Central memory CD8-positive, alpha-beta T cell (primary cell): Measurements from ENCODE around the gene SMYD3.

Experiments used
- ATAC-seq: fragments of 150-1000 bp; cut with Tn5 transposase; replicated peaks from 2 replicates; pipeline ENCODE4 v1.10.0; 2022; ENCODE audit warnings: mild to moderate bottlenecking, moderate FRiP score, moderate number of reproducible peaks; ENCODE audit not compliant: poor library complexity, severe bottlenecking; ENCODE audit errors: extremely low read depth
- DNase-seq, 2 donors: peaks; one replicate each; pipeline ENCODE4 v3.0.0; 2021; ENCODE audit warnings: low spot score in 2 of 2
- H3K27ac Mint-ChIP-seq: one replicate; pipeline ENCODE4 v1.8.0; 2022; ENCODE audit warnings: low read depth, mild to moderate bottlenecking, moderate library complexity, mixed read lengths
- H3K27me3 Mint-ChIP-seq: one replicate; pipeline ENCODE4 v1.8.0; 2022; ENCODE audit warnings: mixed read lengths
- H3K36me3 Mint-ChIP-seq: one replicate; pipeline ENCODE4 v1.8.0; 2022; ENCODE audit warnings: mild to moderate bottlenecking, moderate library complexity, mixed read lengths; ENCODE audit not compliant: insufficient read depth
- H3K4me1 Mint-ChIP-seq: one replicate; pipeline ENCODE4 v1.8.0; 2022; ENCODE audit warnings: mixed read lengths
- H3K4me3 Mint-ChIP-seq: one replicate; pipeline ENCODE4 v1.8.0; 2022; ENCODE audit warnings: mild to moderate bottlenecking, moderate library complexity, mixed read lengths
- H3K9me3 Mint-ChIP-seq: one replicate; pipeline ENCODE4 v1.8.0; 2022; ENCODE audit warnings: mixed read lengths

The SMYD3 gene

DNA sequence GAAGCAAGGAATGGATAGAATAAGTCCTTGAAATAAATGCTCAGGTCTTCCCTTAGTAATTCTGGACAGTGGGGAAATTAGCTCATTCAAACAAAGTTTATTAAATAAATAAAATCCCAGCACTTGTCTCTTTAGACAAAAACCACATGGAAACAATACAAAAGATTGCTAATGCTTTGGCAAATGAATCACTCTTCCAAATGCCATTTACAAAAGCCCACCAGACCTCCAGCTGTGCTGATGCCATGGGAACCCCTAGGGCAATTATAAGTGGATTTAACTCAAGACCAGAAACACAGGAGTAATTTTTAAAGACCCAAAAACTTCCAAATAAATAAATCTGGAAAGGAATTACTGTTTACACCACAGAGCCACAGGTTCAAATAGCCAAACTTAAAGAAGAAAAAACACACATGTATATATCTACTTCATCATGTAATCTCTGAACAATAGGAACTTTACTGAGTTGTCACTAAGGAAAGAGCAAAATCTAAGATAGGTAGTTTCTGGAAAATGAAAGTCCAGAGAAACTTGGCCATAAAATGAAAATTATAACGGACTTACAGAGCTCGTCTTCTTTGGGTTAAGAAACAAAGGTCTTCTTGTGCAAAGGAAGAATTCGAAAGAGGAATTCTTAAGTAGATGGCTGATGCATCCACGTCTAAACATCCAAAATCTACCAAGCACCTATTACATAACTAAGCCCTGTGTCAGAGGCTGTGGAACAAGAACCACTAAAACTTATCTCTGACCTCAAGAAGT lies 399.4 kb downstream of the SMYD3 start:
- H3K9me3 Mint-ChIP-seq: no peaks in the 10 kb centered on the region
- H3K4me3 Mint-ChIP-seq: no peak overlapping the region
- H3K27ac Mint-ChIP-seq: no peak overlapping the region
- no peaks in the 10 kb centered on the region for H3K36me3 Mint-ChIP-seq
- ATAC-seq (no peak), DNase-seq (no peak)
- no peaks in the 10 kb centered on the region for H3K27me3 Mint-ChIP-seq
- H3K4me1 Mint-ChIP-seq: no peaks in the 10 kb centered on the region

DNA sequence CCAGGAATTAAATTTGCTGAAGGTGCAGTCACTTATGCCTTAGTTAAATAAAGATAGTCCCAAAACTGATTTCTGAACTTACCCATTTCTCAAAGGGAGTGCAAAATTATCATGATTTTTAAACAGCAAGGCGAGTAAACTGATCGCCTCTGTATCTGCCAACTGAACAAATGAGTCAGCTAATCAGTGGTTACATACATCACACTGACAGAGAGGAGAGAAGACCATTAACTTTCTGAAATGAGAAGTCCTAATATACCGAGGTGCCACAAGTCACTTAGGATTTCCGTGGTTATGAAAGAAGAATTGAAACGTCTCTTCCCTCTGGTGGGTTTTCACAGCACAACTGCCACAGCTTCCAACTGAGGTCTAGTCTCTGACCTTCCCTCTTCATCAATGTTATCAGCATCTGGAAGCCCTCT lies 400.7 kb downstream of the SMYD3 start:
- Mint-ChIP-seq H3K36me3 (no peaks in the 10 kb centered on the region), H3K9me3 (no peaks in the 10 kb centered on the region), H3K4me1 (no peaks in the 10 kb centered on the region), H3K27me3 (no peaks in the 10 kb centered on the region), H3K4me3 (no peak overlapping the region), H3K27ac (no peak overlapping the region)
- ATAC-seq (no peak), DNase-seq (no peak)

GRCh38 chr1:246104927-246105326 lies 402.2 kb downstream of the SMYD3 start:
- ATAC-seq: no peak
- Mint-ChIP-seq H3K36me3 (no peaks in the 10 kb centered on the region), H3K27me3 (no peaks in the 10 kb centered on the region), H3K4me1 (no peaks in the 10 kb centered on the region), H3K27ac (no peak overlapping the region), H3K9me3 (no peaks in the 10 kb centered on the region), H3K4me3 (no peak overlapping the region)
- no peak for DNase-seq

DNA sequence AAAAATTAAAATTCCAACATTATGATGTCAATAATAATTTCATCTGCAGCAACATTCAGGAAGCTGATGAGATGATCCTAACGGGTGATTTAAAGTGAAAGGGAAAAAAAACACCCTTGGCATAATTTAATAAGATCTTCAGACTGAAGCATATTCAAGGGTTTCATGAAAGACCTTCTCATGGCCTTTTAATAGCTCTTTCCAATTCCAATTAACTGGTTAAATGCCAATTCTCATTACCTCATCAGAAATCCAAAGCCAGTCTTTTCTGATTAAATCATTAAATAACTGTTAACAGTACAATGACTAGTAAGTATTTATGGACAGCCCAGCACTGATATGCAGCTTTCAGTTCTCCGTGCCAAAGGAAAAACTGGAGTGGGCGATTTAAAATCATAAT lies 407.5 kb downstream of the SMYD3 start:
- H3K27ac Mint-ChIP-seq: no peak overlapping the region
- no peaks in the 10 kb centered on the region for H3K9me3 Mint-ChIP-seq
- no peaks in the 10 kb centered on the region for H3K4me1 Mint-ChIP-seq
- H3K4me3 Mint-ChIP-seq: no peak overlapping the region
- ATAC-seq (no peak), DNase-seq (no peak)
- H3K36me3 Mint-ChIP-seq: no peaks in the 10 kb centered on the region
- H3K27me3 Mint-ChIP-seq: no peaks in the 10 kb centered on the region

- Mint-ChIP-seq H3K9me3 (peaks cover 5% of the 10 kb centered on the region), H3K27me3 (no peaks in the 10 kb centered on the region), H3K4me1 (no peaks in the 10 kb centered on the region), H3K36me3 (no peaks in the 10 kb centered on the region), H3K27ac (no peak overlapping the region), H3K4me3 (no peak overlapping the region)
- ATAC-seq (no peak), DNase-seq (no peak)
Measured at GRCh38 chr1:246096356-246096755, 410.7 kb downstream of the SMYD3 start.

DNA sequence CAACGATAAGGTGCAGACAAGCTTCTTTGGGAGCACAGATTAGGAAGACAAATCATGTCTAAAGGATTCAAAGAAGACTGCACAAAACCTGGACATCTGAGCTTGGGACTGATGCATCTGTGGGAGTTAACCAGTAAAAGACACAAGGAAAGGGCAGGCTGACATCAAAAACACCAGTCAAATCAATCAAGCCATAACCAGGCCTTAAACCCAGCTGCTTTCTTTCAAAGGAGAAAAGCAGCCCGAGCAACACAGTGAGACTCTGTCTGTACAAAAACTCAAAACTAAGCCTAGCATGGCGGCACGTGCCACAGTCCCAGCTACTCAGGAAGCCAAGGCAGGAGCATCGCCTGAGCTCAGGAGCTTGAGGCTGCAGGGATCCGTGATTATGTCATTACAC lies 411.6 kb downstream of the SMYD3 start:
- Mint-ChIP-seq H3K4me1 (no peaks in the 10 kb centered on the region), H3K27ac (no peak overlapping the region), H3K36me3 (no peaks in the 10 kb centered on the region), H3K4me3 (no peak overlapping the region), H3K27me3 (no peaks in the 10 kb centered on the region), H3K9me3 (peaks cover 5% of the 10 kb centered on the region)
- no peak for DNase-seq
- no peak for ATAC-seq

- Mint-ChIP-seq H3K9me3 (peaks cover 5% of the 10 kb centered on the region), H3K4me3 (no peak overlapping the region), H3K4me1 (no peaks in the 10 kb centered on the region), H3K27me3 (no peaks in the 10 kb centered on the region), H3K27ac (no peak overlapping the region), H3K36me3 (no peaks in the 10 kb centered on the region)
- DNase-seq (no peak), ATAC-seq (no peak)
Measured at GRCh38 chr1:246093230-246093629, 413.8 kb downstream of the SMYD3 start.

- Mint-ChIP-seq H3K4me1 (no peaks in the 10 kb centered on the region), H3K27ac (no peak overlapping the region), H3K27me3 (no peaks in the 10 kb centered on the region), H3K4me3 (no peak overlapping the region), H3K36me3 (no peaks in the 10 kb centered on the region), H3K9me3 (peaks cover 5% of the 10 kb centered on the region)
- ATAC-seq (no peak), DNase-seq (no peak)
Measured at GRCh38 chr1:246092136-246092535, 414.9 kb downstream of the SMYD3 start.

DNA sequence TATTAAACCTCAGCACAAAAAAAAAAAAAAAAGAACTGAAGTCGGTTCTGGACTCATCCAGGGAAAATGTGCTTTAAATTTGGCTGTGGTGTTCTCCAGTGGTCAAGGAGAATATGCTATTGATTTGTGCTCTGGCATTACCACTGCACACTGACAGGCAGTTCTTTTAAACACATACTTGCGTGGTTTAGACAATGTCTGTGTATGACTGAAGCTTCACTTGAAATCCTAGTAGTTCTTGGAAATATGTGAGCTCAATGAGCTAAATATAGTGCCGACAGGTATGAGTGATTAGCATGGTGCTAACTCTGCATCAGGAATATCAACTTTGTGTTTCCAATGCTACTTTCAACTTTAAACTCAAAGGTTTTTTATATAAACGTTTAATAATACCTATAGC lies 415.6 kb downstream of the SMYD3 start:
- peaks cover 5% of the 10 kb centered on the region for H3K9me3 Mint-ChIP-seq
- H3K27me3 Mint-ChIP-seq: no peaks in the 10 kb centered on the region
- DNase-seq: no peak
- ATAC-seq: no peak
- H3K36me3 Mint-ChIP-seq: no peaks in the 10 kb centered on the region
- no peak overlapping the region for H3K4me3 Mint-ChIP-seq
- H3K4me1 Mint-ChIP-seq: no peaks in the 10 kb centered on the region
- no peak overlapping the region for H3K27ac Mint-ChIP-seq

GRCh38 chr1:246086191-246086590 lies 420.9 kb downstream of the SMYD3 start:
- no peak for ATAC-seq
- H3K27me3 Mint-ChIP-seq: no peaks in the 10 kb centered on the region
- no peak for DNase-seq
- peaks cover 6% of the 10 kb centered on the region for H3K9me3 Mint-ChIP-seq
- H3K4me1 Mint-ChIP-seq: no peaks in the 10 kb centered on the region
- no peak overlapping the region for H3K27ac Mint-ChIP-seq
- H3K4me3 Mint-ChIP-seq: no peak overlapping the region
- no peaks in the 10 kb centered on the region for H3K36me3 Mint-ChIP-seq

GRCh38 chr1:246083416-246083815 lies 423.7 kb downstream of the SMYD3 start:
- DNase-seq (no peak), ATAC-seq (no peak)
- Mint-ChIP-seq H3K4me3 (no peak overlapping the region), H3K9me3 (peaks cover 6% of the 10 kb centered on the region), H3K27me3 (no peaks in the 10 kb centered on the region), H3K36me3 (no peaks in the 10 kb centered on the region), H3K27ac (no peak overlapping the region), H3K4me1 (peaks cover 8% of the 10 kb centered on the region)

GRCh38 chr1:246081856-246082668 lies 425.0 kb downstream of the SMYD3 start:
- no peak overlapping the region for H3K27ac Mint-ChIP-seq
- H3K4me1 Mint-ChIP-seq: peaks cover 10% of the 10 kb centered on the region
- DNase-seq (no peak), ATAC-seq (no peak)
- H3K9me3 Mint-ChIP-seq: peaks cover 6% of the 10 kb centered on the region
- no peak overlapping the region for H3K4me3 Mint-ChIP-seq
- no peaks in the 10 kb centered on the region for H3K27me3 Mint-ChIP-seq
- peaks cover 2% of the 10 kb centered on the region for H3K36me3 Mint-ChIP-seq

GRCh38 chr1:246081138-246081702 lies 425.9 kb downstream of the SMYD3 start:
- no peak for DNase-seq
- no peak for ATAC-seq
- H3K4me3 Mint-ChIP-seq: no peak overlapping the region
- H3K27me3 Mint-ChIP-seq: no peaks in the 10 kb centered on the region
- H3K27ac Mint-ChIP-seq: no peak overlapping the region
- peaks cover 10% of the 10 kb centered on the region for H3K4me1 Mint-ChIP-seq
- peaks cover 2% of the 10 kb centered on the region for H3K36me3 Mint-ChIP-seq
- peaks cover 6% of the 10 kb centered on the region for H3K9me3 Mint-ChIP-seq
